Measurements from ENCODE around the gene PPM1M.
A peak's percentile ranks its signal among the peaks of the same experiment; 100 is the strongest.

PPM1M gene, protein sequence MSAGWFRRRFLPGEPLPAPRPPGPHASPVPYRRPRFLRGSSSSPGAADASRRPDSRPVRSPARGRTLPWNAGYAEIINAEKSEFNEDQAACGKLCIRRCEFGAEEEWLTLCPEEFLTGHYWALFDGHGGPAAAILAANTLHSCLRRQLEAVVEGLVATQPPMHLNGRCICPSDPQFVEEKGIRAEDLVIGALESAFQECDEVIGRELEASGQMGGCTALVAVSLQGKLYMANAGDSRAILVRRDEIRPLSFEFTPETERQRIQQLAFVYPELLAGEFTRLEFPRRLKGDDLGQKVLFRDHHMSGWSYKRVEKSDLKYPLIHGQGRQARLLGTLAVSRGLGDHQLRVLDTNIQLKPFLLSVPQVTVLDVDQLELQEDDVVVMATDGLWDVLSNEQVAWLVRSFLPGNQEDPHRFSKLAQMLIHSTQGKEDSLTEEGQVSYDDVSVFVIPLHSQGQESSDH

GRCh38 chr3:52245322-52246263 lies at the start of gene PPM1M:
TSS of gene PPM1M (plus strand) at chr3:52245759. CDS start at chr3:52245825, 66 bp downstream.
- peak; percentile 57 to 69 for DNase-seq

- no peak for DNase-seq
Observed at GRCh38 chr3:52195823-52196331, 49.7 kb upstream of the PPM1M start.

DNA sequence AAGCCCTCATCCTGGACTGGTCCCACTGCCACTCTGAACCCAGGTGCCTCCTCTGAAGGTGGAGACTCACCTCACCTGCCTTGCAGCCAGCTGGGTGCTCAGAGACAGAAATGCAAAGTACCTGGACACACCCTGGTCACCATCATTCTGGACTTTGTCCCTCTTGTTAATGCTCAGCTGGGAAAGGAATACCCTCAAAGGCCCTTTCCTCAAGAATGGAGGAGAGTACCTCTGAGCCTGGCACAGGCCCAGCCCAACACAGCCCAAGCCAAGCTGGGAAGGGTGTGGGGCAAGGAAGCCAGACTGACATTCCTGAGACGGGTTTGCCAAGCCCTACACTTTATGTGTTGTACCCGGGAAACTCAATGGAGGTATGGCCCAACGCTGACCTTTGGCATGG lies 48.6 kb upstream of the PPM1M start:
- no peak for DNase-seq

DNA sequence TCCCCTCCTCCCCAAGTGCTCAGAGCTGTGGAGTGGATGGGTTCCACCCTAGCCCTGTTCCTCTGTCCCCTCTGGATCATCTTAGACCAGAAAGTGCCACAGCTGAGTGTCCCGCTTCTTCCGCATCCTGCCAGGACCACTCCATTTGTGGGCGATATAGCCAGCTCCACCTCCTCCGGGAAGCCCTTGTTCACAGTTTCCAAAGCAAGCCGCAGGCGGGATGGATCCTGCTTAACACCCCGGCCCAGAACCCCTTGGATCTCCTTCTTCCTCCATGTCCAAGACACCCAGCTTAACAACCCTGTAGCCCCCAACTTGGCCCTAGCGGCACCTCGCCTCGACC lies 48.1 kb upstream of the PPM1M start:
- peak in 1 of 2 experiments; percentile 26 for DNase-seq

DNA sequence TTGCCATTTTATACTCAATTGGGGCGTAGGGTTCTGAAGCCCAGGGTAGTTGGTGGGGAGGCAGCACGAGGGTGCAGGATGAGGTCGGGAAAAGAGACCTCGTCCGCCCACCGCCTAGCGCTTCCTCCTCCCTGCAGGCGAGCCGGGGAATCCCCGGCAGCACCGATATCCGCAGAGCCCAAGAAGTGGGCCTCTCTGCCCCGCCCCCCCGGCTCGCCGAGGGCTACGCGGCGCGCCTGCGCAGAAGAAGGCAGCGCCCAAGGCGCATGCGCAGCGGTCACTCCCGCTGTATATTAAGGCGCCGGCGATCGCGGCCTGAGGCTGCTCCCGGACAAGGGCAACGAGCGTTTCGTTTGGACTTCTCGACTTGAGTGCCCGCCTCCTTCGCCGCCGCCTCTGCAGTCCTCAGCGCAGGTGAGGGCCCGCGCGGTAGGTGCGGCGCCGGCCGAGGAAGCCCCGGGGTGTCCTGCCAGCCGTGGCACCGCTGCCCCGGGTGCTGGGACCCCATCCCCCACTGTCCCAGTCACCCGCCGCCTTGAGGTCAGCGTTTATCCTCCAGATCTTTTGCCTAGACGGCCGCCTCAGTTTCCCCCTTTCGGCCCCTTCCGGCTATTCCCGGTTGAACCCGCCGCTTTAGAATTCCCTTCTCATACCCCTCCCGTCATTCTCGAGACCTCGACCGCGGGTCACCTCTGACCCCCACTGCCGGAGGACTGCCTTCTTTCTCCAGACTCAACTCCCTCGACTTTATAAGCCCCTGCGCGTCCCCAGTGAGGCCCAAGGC lies 47.5 kb upstream of the PPM1M start, which contains the start of gene ALAS1:
Gene ALAS1 (plus strand): TSS at position 319 of the 784 bp plus-strand sequence. CDS start 1,082 bp downstream, outside the sequence.
- peak; percentile 94 to 96 for DNase-seq

DNA sequence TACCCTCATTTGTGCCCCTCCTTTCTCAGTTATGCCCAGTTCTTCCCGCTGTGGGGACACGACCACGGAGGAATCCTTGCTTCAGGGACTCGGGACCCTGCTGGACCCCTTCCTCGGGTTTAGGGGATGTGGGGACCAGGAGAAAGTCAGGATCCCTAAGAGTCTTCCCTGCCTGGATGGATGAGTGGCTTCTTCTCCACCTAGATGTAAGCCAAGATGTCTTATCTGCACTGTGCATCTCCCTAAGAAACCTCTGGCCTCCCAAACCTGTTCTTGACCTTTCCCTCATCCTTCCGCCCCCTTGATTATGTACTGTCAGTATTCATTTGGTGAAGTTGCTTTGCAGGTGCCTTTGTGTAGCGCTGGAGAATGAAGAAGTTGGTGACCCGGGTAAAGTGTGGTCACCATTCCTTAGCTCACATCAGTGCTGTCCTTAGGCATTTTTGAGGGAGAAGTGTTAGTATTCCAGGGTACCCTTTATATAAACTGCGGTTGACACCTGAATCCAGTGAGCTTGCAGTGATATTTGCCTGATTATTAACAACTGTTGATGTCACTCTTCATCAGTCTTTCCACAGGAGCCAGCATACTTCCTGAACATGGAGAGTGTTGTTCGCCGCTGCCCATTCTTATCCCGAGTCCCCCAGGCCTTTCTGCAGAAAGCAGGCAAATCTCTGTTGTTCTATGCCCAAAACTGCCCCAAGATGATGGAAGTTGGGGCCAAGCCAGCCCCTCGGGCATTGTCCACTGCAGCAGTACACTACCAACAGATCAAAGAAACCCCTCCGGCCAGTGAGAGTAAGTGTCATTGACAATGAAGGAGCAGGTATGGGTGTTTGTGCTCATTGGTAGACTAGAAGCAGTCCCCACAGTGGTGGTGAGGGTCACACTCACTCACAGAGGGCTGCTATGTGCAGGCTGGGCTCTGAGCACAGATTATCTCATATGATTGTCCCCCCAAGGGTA lies 46.6 kb upstream of the PPM1M start:
- no peak for DNase-seq

GRCh38 chr3:52200981-52201679 lies 44.4 kb upstream of the PPM1M start:
- DNase-seq, result no peak

- no peak for DNase-seq
Observed at GRCh38 chr3:52202384-52203077, 43.0 kb upstream of the PPM1M start.

DNA sequence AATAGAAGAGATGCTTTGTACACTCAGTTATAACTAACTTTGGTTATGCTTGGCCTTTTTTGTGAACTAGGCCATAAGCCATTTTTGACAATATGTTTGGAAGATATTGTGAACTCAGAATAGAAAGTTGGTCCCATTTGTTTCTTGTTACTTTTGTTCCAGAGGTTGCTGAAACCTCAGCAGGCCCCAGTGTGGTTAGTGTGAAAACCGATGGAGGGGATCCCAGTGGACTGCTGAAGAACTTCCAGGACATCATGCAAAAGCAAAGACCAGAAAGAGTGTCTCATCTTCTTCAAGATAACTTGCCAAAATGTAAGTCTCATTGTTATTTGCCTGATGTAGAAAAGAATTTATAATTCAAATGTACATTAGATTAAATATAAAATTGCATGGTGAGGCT lies 41.9 kb upstream of the PPM1M start:
- DNase-seq, result no peak

- DNase-seq, result no peak
Observed at GRCh38 chr3:52204337-52205073, 41.1 kb upstream of the PPM1M start.

DNA sequence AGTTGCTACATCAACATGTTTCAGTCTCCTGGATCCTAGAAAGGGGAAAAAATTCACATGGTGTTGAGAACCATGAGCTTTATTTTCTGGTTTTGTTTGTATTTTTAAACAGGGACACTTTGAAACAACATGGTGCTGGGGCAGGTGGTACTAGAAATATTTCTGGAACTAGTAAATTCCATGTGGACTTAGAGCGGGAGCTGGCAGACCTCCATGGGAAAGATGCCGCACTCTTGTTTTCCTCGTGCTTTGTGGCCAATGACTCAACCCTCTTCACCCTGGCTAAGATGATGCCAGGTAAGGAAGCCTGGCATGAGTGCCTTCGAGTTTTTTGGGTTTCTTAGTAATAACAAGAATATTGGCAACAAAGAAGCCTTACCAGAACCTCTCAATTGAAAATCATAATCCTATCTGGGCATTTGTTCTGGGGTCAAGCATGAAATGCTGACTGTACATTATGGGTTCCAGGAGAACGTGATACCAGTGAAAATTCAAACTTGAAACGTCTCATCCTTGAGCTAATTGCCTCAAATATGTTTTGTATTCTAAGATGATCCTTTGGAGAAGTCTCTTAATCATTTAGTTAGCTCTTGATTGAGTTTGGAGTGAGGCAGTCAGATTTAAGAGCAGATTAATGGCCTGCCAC lies 39.7 kb upstream of the PPM1M start:
- DNase-seq, result no peak

DNA sequence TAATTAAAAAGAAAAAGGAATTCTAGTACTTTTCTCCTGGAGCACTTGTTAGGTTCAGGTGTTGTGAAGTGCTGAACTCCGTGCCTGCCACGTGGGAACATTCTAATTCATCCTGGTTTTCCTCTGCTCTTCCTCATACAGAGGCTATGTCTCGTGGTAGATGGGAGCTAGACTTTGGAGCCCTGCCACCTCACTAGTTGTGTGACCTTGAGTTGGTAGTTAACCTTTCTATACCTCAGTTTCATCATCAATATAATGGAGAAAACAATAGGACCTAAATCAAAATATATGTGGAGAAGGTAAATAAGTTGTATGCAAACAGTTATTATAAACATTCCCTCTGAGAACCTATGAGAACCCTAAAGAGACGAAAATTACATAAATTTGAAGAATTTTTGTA lies 37.0 kb upstream of the PPM1M start:
- no peak for DNase-seq

- no peak for DNase-seq
Observed at GRCh38 chr3:52210037-52210436, 35.5 kb upstream of the PPM1M start.

GRCh38 chr3:52210550-52211046 lies 35.0 kb upstream of the PPM1M start:
- DNase-seq, result no peak

DNA sequence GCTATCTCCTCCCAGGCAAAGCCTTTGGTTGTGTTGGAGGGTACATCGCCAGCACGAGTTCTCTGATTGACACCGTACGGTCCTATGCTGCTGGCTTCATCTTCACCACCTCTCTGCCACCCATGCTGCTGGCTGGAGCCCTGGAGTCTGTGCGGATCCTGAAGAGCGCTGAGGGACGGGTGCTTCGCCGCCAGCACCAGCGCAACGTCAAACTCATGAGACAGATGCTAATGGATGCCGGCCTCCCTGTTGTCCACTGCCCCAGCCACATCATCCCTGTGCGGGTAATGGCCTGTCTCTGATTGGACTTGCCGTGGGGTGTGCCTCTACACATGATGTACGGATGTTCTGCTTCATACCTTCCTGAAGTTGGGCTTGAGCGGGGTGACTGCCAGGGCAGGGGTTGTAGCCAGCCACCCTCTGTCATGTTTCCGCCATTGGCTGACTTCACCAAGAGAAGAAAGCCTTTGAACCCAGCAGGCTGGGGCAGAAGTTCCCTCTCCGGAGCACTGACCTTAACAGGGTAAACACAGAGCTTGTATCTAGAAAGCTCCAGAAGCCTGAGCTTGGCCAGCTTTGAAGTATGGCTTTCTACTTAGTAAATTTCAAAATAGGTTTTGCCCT lies 34.2 kb upstream of the PPM1M start:
- no peak for DNase-seq

DNA sequence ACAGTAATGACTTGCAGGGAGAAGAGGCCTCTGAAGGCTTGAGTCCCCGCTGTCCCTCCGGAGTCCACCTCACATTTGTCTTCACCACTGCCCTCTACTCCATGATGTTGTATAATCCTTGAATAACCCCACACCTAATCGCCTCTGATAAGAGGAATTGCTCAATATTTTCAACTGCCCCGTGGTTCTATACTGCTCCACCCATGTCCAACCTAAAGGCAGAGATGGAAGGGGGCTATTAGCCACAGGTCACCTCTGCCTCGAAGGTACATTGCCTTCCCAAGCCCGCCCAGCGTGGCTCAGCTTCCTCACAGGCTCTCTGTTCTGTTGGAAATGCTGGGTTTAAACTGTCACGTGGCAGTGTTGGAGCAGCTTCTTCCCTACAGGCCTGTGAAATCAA lies 32.6 kb upstream of the PPM1M start:
- DNase-seq, result no peak

DNA sequence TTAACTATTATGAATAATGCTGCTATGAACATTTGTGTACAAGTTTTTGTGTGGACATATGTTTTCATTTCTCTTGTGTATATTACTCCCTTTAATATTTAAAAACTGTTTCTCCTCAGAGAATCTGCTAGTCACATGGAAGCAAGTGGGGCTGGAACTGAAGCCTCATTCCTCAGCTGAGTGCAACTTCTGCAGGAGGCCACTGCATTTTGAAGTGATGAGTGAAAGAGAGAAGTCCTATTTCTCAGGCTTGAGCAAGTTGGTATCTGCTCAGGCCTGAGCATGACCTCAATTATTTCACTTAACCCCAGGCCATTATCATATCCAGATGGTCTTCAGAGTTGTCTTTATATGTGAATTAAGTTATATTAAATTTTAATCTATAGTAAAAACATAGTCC lies 31.7 kb upstream of the PPM1M start:
- DNase-seq, result no peak

DNA sequence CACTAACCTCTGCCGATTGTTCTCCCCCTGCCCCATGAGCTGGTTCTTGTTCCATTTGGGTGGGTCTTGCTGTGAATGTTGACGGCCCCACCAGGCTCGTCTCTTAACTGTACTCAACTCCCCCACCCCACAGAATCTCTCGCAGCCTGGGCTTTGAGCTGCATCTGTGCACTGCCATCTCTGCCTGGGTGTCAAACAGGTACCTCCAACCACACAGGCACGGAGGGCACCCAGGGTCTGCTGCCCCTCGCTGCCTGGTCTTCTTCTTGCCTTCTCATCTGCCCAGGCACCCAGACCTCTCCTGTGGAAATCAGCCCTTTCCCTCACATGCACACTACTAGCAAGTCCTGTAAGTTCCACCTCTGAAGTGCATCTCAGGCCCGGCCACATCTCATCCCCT lies 30.2 kb upstream of the PPM1M start:
- DNase-seq, result no peak
